Subcutaneous adipose tissue (tissue), 4 donors: ENCODE data around the gene NDUFB10. TPM values are rescaled to one million over a fixed set of nuclear protein-coding genes. Genes with fewer than 3 reads are reported as not detected.

Experiments
- total RNA-seq, 4 donors: library from RNA; depleted of rRNA; stranded (reverse); fragments of >200 nt; gene quantifications; one replicate each; pipeline ENCODE4 v1.1.0, GENCODE V29; 2016
- TF ChIP-seq, protein P1 (sequence below): fragments of 450-650 bp; IDR thresholded peaks from one replicate; pipeline ENCODE4 v1.5.1; 2016; ENCODE audit warnings: low read depth, mild to moderate bottlenecking, control low read depth, antibody characterized with exemption, moderate library complexity

NDUFB10 gene
- total RNA-seq, 4 donors from 2014 or later: 120 to 198 (median 186) TPM

DNA sequence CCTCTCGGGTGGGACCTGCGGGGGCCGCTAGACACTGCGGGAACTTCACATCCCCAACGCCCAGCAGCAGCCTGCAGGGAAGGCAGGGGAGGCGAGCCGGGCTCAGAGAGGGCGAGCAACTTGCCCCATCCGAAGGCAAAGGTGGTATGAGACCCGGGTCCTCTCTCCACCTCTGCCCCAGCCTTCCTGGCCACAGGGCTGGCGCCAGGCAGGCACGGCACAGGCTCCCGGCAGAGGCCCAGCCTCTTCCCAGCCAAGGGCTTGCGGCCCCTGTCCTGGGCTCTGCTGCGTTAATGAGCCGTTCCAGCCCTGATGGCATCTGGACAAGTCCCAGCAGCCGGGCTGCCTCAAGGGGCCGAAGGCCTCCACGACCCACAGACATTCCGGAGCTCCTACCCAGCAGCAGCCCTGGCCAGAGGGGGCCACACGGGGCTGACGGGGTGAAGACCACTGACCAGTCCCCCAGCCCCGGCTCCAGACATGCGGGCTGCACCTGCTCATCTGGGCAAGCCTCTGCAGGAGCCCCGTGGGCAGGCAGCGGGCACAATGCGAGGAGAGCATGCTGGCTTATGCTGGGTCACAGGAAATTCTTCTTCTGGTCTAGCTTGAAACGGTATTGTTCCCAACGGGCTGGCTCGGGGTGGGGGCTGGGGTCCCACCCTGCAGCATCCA is 39.9 kb upstream of the NDUFB10 start:
- TF ChIP-seq, protein P1, sequence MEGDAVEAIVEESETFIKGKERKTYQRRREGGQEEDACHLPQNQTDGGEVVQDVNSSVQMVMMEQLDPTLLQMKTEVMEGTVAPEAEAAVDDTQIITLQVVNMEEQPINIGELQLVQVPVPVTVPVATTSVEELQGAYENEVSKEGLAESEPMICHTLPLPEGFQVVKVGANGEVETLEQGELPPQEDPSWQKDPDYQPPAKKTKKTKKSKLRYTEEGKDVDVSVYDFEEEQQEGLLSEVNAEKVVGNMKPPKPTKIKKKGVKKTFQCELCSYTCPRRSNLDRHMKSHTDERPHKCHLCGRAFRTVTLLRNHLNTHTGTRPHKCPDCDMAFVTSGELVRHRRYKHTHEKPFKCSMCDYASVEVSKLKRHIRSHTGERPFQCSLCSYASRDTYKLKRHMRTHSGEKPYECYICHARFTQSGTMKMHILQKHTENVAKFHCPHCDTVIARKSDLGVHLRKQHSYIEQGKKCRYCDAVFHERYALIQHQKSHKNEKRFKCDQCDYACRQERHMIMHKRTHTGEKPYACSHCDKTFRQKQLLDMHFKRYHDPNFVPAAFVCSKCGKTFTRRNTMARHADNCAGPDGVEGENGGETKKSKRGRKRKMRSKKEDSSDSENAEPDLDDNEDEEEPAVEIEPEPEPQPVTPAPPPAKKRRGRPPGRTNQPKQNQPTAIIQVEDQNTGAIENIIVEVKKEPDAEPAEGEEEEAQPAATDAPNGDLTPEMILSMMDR: no peak

DNA sequence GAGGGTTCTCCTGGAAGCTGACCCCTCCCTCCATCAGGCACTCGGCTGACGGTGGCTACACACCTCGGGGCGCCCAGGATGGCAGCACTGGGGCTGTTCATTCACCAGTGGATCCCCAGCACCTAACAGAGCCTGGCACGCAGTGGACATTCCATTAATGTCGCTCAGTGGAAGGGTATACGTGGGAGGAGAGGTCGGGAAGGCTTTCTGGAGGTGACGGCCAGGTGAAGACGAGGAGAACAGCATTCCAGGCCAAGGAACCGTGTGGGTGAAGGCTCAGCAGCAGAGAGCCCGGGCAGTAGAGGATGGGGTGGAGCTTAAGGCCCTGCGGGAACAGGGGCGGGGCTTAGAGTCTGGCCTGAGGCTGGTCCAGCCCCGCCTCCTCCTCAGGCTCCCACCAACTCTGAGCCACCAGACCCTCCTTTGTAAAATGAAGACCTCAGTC is 38.6 kb upstream of the NDUFB10 start:
- TF ChIP-seq, protein P1: no peak

DNA sequence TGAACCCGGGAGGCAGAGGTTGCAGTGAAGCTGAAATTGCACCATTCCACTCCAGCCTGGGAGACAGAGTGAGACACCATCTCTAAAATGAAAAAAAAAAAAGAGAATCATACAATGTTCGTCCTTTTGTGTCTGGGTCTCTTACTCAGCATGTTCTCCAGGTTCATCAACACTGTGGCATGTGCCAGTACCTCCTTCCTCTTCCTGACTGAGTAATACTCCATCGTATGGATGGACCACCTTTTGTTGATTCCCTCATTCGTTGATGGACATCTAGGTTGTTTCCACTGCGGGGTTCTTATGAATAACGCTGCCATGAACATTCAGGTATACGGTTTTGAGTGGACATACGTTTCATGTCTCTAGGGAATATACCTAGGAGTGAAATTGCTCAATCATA is 37.0 kb upstream of the NDUFB10 start:
- TF ChIP-seq, protein P1: no peak

DNA sequence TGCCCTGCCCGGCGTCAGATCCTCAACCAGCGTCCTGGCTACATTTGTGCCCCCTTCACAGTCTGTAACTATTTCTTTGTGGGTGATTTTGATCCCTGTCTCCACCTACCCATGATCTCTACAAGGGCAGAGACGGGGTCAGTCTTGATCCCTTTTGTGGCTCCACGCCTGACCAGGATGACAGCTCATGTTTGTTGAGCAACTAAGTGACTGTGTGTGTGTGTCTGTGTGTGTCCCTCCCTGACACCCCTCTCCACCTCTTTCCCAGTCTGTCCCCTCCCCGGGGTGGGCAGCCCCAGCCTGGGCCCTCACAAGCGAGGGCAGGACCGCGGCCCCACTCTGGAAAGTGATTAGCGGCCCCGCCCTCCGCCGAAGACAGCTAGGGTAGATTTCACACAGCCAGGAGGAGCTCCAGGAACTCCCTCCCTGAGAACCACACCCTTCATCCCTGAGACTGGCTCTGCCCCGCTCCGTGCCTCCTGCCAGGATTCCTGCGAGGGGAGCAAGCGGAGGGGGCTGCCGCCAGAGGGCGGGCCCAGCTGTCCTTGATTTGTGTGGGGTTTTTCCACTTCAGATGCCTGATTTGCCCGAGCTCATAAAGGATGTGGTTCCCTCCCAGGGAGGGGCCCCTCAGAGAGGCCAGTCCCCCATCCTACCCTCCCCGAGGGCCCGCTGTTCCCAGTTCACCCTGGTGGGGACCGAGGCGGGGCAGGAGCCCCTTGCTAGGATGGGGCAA is 35.9 kb upstream of the NDUFB10 start:
- TF ChIP-seq, protein P1: no peak

DNA sequence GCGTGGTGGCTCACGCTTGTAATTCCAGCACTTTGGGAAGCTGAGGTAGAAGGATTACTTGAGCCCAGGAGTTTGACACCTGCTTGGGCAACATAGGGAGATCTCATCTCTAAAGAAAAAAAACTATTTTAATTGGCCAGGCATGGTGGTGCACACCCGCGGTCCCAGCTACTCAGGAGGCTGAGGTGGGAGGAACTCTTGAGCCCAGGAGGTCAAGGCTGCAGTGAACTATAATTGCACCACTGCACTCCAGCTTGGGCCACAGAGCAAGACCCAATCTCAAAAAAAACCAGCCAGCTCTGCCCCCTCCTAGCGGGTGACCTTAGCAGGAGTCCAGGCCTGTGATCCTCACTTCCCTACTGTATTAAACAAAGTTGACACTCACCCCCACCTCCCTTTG is 35.2 kb upstream of the NDUFB10 start:
- TF ChIP-seq, protein P1: no peak

DNA sequence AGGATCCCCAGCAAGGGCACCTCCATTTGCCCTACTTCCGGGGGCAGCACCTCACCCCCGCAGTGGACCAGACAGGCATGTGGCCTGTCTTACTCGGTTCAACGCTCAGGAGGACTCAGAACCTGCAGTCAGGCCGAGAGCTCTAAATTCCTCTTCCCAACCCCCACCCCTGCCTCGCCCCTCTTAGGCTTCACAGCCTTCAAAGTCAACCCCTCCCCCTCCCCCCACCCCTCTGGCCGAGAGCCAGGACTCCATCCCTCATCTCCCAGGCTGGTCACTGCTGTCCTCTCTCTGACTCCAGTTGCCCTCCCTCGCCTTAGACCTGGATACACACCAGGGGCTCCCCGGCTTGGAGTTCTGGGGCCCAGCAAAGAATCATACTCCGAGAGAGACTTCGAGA is 33.1 kb upstream of the NDUFB10 start:
- TF ChIP-seq, protein P1: no peak

DNA sequence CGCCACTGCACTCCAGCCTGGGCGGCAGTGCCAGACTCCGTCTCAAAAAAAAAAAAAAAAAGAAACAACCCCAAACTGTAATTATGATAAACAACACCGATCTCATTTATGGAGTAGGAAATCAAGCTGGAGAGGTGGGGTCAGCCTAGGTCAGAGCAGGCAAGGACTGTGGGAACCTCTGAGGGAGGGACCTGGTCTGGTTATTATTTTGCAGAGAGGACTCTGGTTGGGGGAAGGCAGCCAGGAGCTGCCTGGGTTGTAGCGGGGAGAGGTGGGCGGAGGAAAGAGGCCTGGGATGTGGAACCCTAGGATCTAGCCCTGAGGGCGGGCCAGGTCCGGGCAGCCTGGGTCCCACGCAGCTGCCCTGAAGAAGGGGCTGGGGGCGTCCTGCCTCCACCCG is 30.2 kb upstream of the NDUFB10 start:
- TF ChIP-seq, protein P1: no peak
